ENCODE results near the gene NAGLU. TPM values are rescaled to one million over a fixed set of nuclear protein-coding genes. Genes with fewer than 3 reads are reported as not detected.

The NAGLU gene
- polyA plus RNA-seq, 1 of the 3 experiments (the other 2 are of a cell fraction), result 33.9 TPM

DNA sequence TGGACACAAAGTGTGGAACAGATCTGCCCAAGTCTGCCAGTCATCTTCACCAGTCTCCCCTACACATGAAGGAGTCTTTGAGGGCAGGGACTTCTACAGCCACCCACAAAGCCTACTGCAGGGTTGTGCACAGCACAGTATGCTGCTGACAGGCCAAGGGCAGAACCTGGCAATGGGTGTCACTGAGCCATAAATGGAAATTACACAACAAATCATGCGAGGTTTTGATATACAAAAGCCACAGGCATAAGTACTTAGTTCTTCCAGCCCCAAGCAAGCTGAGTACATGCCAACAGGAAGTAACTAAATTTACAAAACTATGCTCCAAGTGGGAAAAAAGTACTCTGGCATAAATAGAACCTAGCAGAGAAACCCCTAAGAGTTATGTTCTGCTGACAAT lies 49.3 kb downstream of the NAGLU start (continued):
- TF ChIP-seq, protein P1, sequence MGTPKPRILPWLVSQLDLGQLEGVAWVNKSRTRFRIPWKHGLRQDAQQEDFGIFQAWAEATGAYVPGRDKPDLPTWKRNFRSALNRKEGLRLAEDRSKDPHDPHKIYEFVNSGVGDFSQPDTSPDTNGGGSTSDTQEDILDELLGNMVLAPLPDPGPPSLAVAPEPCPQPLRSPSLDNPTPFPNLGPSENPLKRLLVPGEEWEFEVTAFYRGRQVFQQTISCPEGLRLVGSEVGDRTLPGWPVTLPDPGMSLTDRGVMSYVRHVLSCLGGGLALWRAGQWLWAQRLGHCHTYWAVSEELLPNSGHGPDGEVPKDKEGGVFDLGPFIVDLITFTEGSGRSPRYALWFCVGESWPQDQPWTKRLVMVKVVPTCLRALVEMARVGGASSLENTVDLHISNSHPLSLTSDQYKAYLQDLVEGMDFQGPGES (IDR thresholded peaks at IDR 0.05; ENCODE audit: low read depth, low read length), result no peak

- Histone ChIP-seq H3K9me3 (no peaks in the 10 kb centered on the region), H3K4me2 (no peak overlapping the region), H3K27me3 (ENCODE audit: insufficient read depth) (no peaks in the 10 kb centered on the region), H3K9me2 (no peaks in the 10 kb centered on the region), H4K20me1 (ENCODE audit: insufficient read depth) (no peaks in the 10 kb centered on the region), H3K4me3 (ENCODE audit: low read depth in 2 of 2, low read length in 1 of 2) (no peak overlapping the region), H3F3A (replicated peaks; ENCODE audit: insufficient read depth) (no peaks in the 10 kb centered on the region), H3K9ac (no peak overlapping the region), H3K36me3 (replicated peaks in 1 of 2; ENCODE audit: control insufficient read depth in 1 of 2, insufficient read depth in 2 of 2, low read length in 1 of 2) (peaks cover 44 to 53% of the 10 kb centered on the region in 2 experiments), H3K4me1 (ENCODE audit: control insufficient read depth in 1 of 2, insufficient read depth in 2 of 2, low read depth in 1 of 2, low read length in 1 of 2) (no peaks in the 10 kb centered on the region), H2AFZ (ENCODE audit: low read depth) (no peak overlapping the region), H3K79me2 (ENCODE audit: insufficient read depth) (peaks cover 13% of the 10 kb centered on the region; the same call in 1 of the 2 replicates), H3K27ac (ENCODE audit: low read depth in 2 of 2, low read length in 1 of 2) (no peak overlapping the region)
- ChIA-PET CTCF (interaction anchor here (0.7 to 4.2 kb wide), 4 partner anchors 8 to 177 kb away, joined by 3 to 26 read pairs (median 4); no protein-coding TSS in a partner anchor), POLR2A (no interaction called here)
- DNase-seq, result no peak
- 89% methylated on average over 7 of the region's 7 CpGs for WGBS (ENCODE audit: low lambda C conversion rate)
- TF ChIP-seq NRF1 (IDR thresholded peaks at IDR 0.05; ENCODE audit: low read depth, low read length), result no peak
Observed at GRCh38 chr17:42586514-42587230, 50.6 kb downstream of the NAGLU start.

- WGBS (ENCODE audit: low lambda C conversion rate), result 100% methylated on average over 2 of the region's 2 CpGs
- H3K79me2 ChIP-seq (ENCODE audit: insufficient read depth), result peaks cover 55% of the 10 kb centered on the region
- CTCF ChIA-PET, result interaction anchor here (1.0 to 3.6 kb wide), 2 partner anchors 13 to 83 kb away, joined by 3 to 22 read pairs; partner anchors contain the start of gene PSMC3IP
Observed at GRCh38 chr17:42590886-42591285, 54.8 kb downstream of the NAGLU start.

More at GRCh38 chr17:42590886-42591285, 54.8 kb downstream of the NAGLU start:
- H4K20me1 ChIP-seq (ENCODE audit: insufficient read depth), result peaks cover 15% of the 10 kb centered on the region; the same call in 1 of the 2 replicates
- no peaks in the 10 kb centered on the region for H3K9me2 ChIP-seq
- no peak overlapping the region for H3K4me3 ChIP-seq (ENCODE audit: low read depth in 2 of 2, low read length in 1 of 2)
- no peak for DNase-seq
- POLR2A ChIA-PET, result no interaction called here
- no peaks in the 10 kb centered on the region for H3F3A ChIP-seq (replicated peaks; ENCODE audit: insufficient read depth)
- no peak overlapping the region for H2AFZ ChIP-seq (ENCODE audit: low read depth)
- peaks cover 24 to 36% of the 10 kb centered on the region in 2 experiments for H3K36me3 ChIP-seq (replicated peaks in 1 of 2; ENCODE audit: control insufficient read depth in 1 of 2, insufficient read depth in 2 of 2, low read length in 1 of 2)
- H3K9ac ChIP-seq, result no peak overlapping the region
- TF ChIP-seq NRF1 (IDR thresholded peaks at IDR 0.05; ENCODE audit: low read depth, low read length) (no peak), CHD2 (IDR thresholded peaks at IDR 0.05; ENCODE audit: low read length, partially characterized antibody) (no peak), ELF1 (IDR thresholded peaks at IDR 0.05) (no peak), MXI1 (IDR thresholded peaks at IDR 0.05; ENCODE audit: low read depth, low read length) (no peak), EP300 (IDR thresholded peaks at IDR 0.05; ENCODE audit: borderline replicate concordance in 1 of 2, low read depth in 1 of 2, low read length in 1 of 2) (no peak), EZH2phosphoT487 (IDR thresholded peaks at IDR 0.05; ENCODE audit: borderline replicate concordance, low read depth) (no peak), MEF2A (IDR thresholded peaks at IDR 0.05; ENCODE audit: borderline replicate concordance, low read depth) (no peak), GABPA (IDR thresholded peaks at IDR 0.05; ENCODE audit: low read depth) (no peak), ZBTB33 (IDR thresholded peaks at IDR 0.05; ENCODE audit: borderline replicate concordance, low read depth) (no peak)
- H3K27me3 ChIP-seq (ENCODE audit: insufficient read depth), result no peaks in the 10 kb centered on the region
- H3K4me1 ChIP-seq (ENCODE audit: control insufficient read depth in 1 of 2, insufficient read depth in 2 of 2, low read depth in 1 of 2, low read length in 1 of 2), result no peaks in the 10 kb centered on the region; a peak in 1 of 4 replicates
- no peak overlapping the region for H3K27ac ChIP-seq (ENCODE audit: low read depth in 2 of 2, low read length in 1 of 2)
- H3K4me2 ChIP-seq, result no peak overlapping the region
- H3K9me3 ChIP-seq, result no peaks in the 10 kb centered on the region
